Pancreas (tissue), 10 donors: Measurements from ENCODE around the gene AP4S1. TPM values are rescaled to one million over a fixed set of nuclear protein-coding genes. Genes with fewer than 3 reads are reported as not detected.

ENCODE experiments used
- ATAC-seq, 4 donors: fragments of 200-7000 bp; cut with Tn5 transposase; one replicate each; pipeline versions ENCODE4 v1.8.0 to v1.9.1; 2020; ENCODE audit warnings: mild to moderate bottlenecking in 4 of 4, moderate library complexity in 4 of 4
- DNase-seq, 6 donors: peaks; one replicate each; pipeline ENCODE4 v3.0.0-alpha.2; 2020
- FAIRE-seq: peaks from 2 replicates; lab custom pipeline; 2012; peaks lifted over from hg19 to GRCh38; lab: Jason Lieb, UNC
- H3K27ac ChIP-seq, 4 donors: fragments of 200-600 bp; sonication (generic); 1 replicate in 3 of 4; 2 replicates in 1 of 4; pipeline versions ENCODE4 v1.5.0 to v1.8.0; 2020
- H3K27me3 ChIP-seq, 4 donors: fragments of 200-600 bp; one replicate each; pipeline ENCODE4 v1.8.0; 2021
- H3K36me3 ChIP-seq, 3 donors: fragments of 200-600 bp; sonication (generic) in 1 of 3; one replicate each; pipeline versions ENCODE4 v1.5.0 to v1.8.0; 2020 to 2021
- H3K4me1 ChIP-seq, 3 donors: fragments of 200-600 bp; one replicate each; pipeline ENCODE4 v1.8.0; 2021
- H3K4me3 ChIP-seq, 4 donors: fragments of 200-600 bp; sonication (generic) in 2 of 4; one replicate each; pipeline versions ENCODE4 v1.5.0 to v1.8.0; 2020 to 2021
- H3K9me3 ChIP-seq, 4 donors: fragments of 200-600 bp; one replicate each; pipeline ENCODE4 v1.8.0; 2021
- CTCF ChIP-seq, 4 donors: fragments of 200-600 bp; sonication (generic) in 3 of 4; IDR thresholded peaks; one replicate each; pipeline versions ENCODE4 v1.5.0 to v1.8.0; 2021; ENCODE audit warnings: antibody characterized with exemption in 4 of 4
- WGBS, 2 donors: extraction: QIAGEN DNeasy Blood & Tissue Kit; methylation state at CpG; one replicate each; pipeline ENCODE4 v1.1.7; 2013; 5-methylcytosine and 5-hydroxymethylcytosine counted together
- intact Hi-C, 3 donors: fragments of 100-400 bp; cut with DNase I; formaldehyde crosslinking; loops; one replicate each; pipeline versions ENCODE4 v1.11.1 to v1.14.2; 2022
- polyA plus RNA-seq, 2 donors: library from polyadenylated mRNA; stranded (reverse); fragments of 200-250 nt; gene quantifications; one replicate each; pipeline ENCODE4 v1.2.3, GENCODE V29; 2013
- total RNA-seq, 6 donors: library from RNA; stranded (reverse); fragmentation: NEBNext Ultra II Directional in 4 of 6; extraction: Animal tissue kit (Norgen Biotek cat#: 25700) in 4 of 6; gene quantifications; one replicate each; pipeline versions ENCODE4 v1.2.1 to v1.2.4, GENCODE V29; 2021 to 2023
- donor health status: healthy with polysubstance abuse.
- donor health status: DM: no; HTN: no; CAD: no; lungs with moderate emphysema.
- donor health status: DM: no; HTN: no; CAD: no.
- donor health status: control.
- donor health status: control.
- donor health status: Bipolar disorder and iron deficiency.
- donor health status: DM: yes; HTN: yes; CAD: no.
- donor health status: DM: no; HTN: no; CAD: no.
- donor health status: DM: no; HTN: no; CAD: no.
- donor health status: DM: yes; HTN: yes; CAD: no.

AP4S1 gene
- total and polyA plus RNA-seq, 8 donors: 2.8 to 5.6 (median 4.4) TPM

GRCh38 chr14:31078766-31079165 lies 53.3 kb downstream of the AP4S1 start:
- 54 to 56% methylated on average over 2 of the region's 2 CpGs for WGBS, 2 donors

GRCh38 chr14:31080056-31080455 lies 54.6 kb downstream of the AP4S1 start:
- H3K4me1 ChIP-seq: no peaks in the 10 kb centered on the region
- ATAC-seq (no peak), DNase-seq (no peak), FAIRE-seq (no peak)
- H3K9me3 ChIP-seq: no peaks in the 10 kb centered on the region
- WGBS, 2 donors: 68 to 69% methylated on average over 3 of the region's 3 CpGs
- H3K27ac ChIP-seq: no peak overlapping the region
- TF ChIP-seq CTCF (IDR thresholded peaks at IDR 0.05): no peak
- no peaks in the 10 kb centered on the region for H3K27me3 ChIP-seq
- H3K4me3 ChIP-seq: no peak overlapping the region
- H3K36me3 ChIP-seq: no peaks in the 10 kb centered on the region
- intact Hi-C loops: loop anchor here in 2 of 3 donors (5.0 to 10.0 kb wide), 2 partner anchors 98 to 105 kb away; no protein-coding TSS in a partner anchor

More at GRCh38 chr14:31078766-31079165, 53.3 kb downstream of the AP4S1 start:
- DNase-seq (no peak), FAIRE-seq (no peak), ATAC-seq (no peak)
- TF ChIP-seq CTCF (IDR thresholded peaks at IDR 0.05): no peak
- Histone ChIP-seq H3K9me3 (no peaks in the 10 kb centered on the region), H3K36me3 (no peaks in the 10 kb centered on the region), H3K27me3 (no peaks in the 10 kb centered on the region), H3K4me1 (no peaks in the 10 kb centered on the region), H3K27ac (no peak overlapping the region), H3K4me3 (no peak overlapping the region)
- intact Hi-C loops: no loop called here

- 90 to 96% methylated on average over 4 of the region's 4 CpGs for WGBS, 2 donors
- no peaks in the 10 kb centered on the region for H3K27me3 ChIP-seq
- intact Hi-C loops: loop anchor here in 2 of 3 donors (5.0 to 10.0 kb wide), 2 partner anchors 98 to 106 kb away; no protein-coding TSS in a partner anchor
- FAIRE-seq (no peak), DNase-seq (no peak), ATAC-seq (no peak)
- no peak for TF ChIP-seq CTCF (IDR thresholded peaks at IDR 0.05)
- H3K4me1 ChIP-seq: no peaks in the 10 kb centered on the region
- H3K27ac ChIP-seq: no peak overlapping the region
- H3K4me3 ChIP-seq: no peak overlapping the region
- no peaks in the 10 kb centered on the region for H3K36me3 ChIP-seq
- no peaks in the 10 kb centered on the region for H3K9me3 ChIP-seq
Observed at GRCh38 chr14:31080484-31080883, 55.0 kb downstream of the AP4S1 start.

- H3K36me3 ChIP-seq: no peaks in the 10 kb centered on the region
- no peaks in the 10 kb centered on the region for H3K27me3 ChIP-seq
- no peaks in the 10 kb centered on the region for H3K9me3 ChIP-seq
- no peak overlapping the region for H3K4me3 ChIP-seq
- FAIRE-seq: no peak
- 87 to 88% methylated on average over 3 of the region's 3 CpGs for WGBS, 2 donors
- intact Hi-C loops: loop anchor here in 2 of 3 donors (5.0 to 10.0 kb wide), 2 partner anchors 101 to 109 kb away; no protein-coding TSS in a partner anchor
- no peak for ATAC-seq
- no peak overlapping the region for H3K27ac ChIP-seq
- no peaks in the 10 kb centered on the region for H3K4me1 ChIP-seq
- TF ChIP-seq CTCF (IDR thresholded peaks at IDR 0.05): no peak
- no peak for DNase-seq
Observed at GRCh38 chr14:31083781-31084180, 58.3 kb downstream of the AP4S1 start.

GRCh38 chr14:31084385-31084784 lies 58.9 kb downstream of the AP4S1 start:
- Histone ChIP-seq H3K9me3 (no peaks in the 10 kb centered on the region), H3K4me3 (no peak overlapping the region), H3K36me3 (no peaks in the 10 kb centered on the region), H3K27me3 (no peaks in the 10 kb centered on the region), H3K4me1 (no peaks in the 10 kb centered on the region), H3K27ac (no peak overlapping the region)
- no peak for FAIRE-seq
- DNase-seq: no peak
- no peak for TF ChIP-seq CTCF (IDR thresholded peaks at IDR 0.05)
- intact Hi-C loops: loop anchor here in 2 of 3 donors (5.0 to 10.0 kb wide), 2 partner anchors 102 to 110 kb away; no protein-coding TSS in a partner anchor
- ATAC-seq: no peak
- WGBS, 2 donors: 91 to 93% methylated on average over 5 of the region's 5 CpGs
